ENCODE data around the gene CFAP73.
"Not testable (repeated sequence)": the region's sequence is repeated elsewhere in the genome, so short reads cannot be mapped to it uniquely, and the experiment has no call there.

CFAP73 gene

DNA sequence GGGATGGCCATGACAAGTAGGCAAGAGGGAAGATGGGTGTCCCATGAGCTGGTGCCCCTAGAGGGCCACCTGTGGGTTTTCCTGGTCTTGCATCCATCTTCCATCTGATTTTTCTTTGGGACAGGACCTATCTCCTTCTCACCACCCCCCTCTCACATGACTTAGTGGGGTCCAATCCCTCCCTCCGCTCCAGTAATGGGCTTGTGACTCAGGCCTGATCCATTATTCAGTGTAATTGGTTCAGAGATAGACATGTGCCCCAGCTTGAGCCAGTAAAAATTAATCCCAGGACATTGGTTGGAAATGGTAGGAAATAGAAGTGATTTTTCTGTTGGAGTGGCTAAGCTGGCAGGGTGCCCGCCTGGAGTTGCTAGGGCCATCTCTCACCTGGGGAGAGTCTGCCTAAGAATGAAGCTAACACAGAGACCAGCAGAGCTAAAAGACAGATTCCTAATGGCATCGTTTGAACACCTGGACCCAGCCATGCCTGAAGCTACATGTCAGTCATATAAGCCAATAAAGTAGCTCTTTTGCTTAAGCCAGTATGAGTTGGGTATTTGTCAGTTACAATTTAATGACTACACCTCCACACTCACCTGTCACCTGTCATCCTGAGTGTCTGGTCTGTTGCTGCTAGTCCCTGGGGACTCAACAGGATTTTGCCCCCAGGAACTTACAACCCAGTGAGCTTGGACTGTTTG lies 28.7 kb upstream of the CFAP73 start:
- DNase-seq, result peak; percentile 72

DNA sequence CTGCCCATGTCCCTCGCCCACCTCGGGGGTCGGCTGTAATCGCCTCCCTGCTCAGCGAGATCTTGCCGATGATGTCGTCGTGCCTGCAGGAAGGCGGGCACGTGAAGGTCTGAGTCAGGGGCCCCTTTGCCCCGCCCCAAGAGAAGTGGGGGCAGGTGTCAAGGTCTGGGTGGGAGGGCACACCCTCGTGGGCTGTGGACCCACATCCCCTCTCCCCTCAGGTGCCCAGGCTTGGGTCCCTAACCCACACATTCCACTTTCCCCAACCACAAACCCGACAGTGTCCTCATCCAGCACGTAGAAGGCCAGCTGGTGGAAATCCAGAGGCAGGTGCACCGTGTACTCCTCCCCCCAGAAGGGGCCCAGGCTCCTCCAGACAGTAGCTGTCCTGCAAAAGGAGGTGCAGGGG lies 21.7 kb upstream of the CFAP73 start:
- DNase-seq, result no peak

DNA sequence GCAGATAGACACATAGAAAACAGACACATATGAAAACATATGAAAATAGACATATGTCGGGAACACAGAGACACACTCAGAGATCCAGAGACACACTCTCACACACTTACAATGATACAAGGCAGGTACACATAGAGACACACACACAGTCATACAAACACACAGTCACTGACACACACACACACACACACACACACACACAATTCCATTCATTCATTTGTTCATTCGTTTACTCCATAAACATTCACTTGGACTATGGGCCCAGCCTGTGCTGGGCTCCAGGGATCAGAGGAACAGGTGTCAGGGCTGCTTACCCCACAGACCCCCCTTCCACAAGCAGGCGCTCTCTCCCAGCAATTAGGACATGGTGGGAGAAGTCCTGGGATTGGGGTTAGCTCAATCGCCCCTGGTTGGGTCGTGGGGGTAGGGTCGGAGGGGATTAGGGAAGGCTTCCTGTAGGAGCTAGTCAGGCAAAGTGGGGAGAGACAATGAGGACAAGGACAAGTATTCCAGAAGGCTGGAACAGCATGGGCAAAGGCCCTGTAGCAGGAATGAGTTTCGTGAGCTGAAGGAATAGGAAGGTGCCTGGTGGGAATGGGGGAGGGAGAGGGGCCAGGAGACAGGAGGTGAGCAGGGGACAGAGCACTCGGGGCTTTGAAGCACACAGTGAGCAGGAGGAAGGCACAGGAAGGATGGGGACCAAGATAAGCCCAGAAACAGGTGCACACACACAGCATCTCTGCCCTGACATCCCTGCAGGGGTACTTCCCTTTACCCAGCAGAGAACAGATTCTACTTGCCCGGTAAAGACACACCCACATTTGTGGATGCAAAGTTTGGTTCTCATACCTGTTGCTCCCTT lies 20.5 kb upstream of the CFAP73 start:
- DNase-seq, result no peak

DNA sequence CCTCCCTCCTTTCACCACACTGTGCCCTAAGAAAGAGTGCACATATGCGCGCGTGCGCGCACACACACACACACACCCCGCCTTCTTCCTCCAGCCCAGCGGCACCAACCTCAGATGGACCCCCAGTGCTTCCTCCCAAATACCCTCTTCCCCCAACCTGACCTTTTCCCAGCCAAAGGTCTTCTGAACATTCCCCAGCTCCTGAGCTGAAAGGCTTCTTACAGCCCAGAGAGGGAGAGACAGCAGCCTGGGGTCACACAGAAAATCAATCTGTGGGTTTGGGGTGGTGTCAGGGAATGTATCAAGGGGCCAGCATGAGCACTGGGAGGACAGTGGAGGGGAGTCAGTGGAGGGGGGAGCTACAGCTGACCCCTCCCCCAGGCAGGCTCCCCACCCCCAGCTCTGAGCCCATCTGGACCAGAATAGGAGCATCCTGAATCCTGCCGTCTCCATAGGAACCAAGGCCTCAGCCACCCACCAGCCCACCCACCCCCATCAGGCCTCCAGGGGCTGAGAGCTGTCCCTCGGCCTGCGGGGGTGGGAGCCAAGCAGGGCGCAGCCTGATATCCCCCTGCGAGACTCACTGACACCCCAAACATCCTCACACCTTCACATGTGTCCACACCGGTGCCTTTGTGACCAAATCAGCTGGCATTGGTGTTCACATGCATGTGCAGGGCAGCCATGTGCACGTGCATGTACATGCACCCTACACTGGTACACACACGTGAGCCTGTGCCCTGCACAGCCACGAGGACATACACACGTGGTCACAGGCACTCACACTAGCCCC lies 19.7 kb upstream of the CFAP73 start:
- DNase-seq, result no peak

DNA sequence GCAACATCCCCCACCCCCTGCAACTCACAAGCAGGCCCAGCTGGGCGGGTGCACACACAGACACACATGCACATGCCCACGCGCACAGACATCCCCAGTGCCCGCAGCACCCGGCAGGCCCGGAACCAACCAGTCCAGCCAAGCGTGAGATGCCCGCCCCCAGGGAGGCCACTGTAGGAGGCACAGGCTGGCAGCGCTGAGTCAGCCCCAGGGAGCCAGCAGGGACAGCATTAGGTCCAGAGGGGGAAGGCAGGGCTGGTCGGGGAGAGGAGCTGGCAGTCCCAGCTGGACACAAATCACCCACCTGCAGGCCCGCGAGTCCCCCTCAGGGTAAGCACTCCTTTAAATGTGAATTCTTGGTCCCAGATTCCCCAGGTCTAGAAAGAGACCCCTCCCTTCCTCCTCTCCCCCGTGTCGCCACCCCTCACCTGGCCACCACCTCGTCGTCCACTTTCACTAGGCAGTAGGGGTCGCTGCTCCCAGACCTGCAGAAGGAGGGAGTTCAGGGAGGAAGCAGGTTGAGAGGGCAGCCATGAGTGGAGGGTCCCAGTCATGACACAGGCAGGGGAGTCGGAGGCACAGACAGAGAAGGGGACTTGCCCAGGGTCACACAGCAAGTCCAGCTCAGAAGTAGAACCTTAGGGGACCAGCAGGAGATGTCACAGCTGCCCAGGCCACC lies 18.9 kb upstream of the CFAP73 start:
- no peak for DNase-seq

DNA sequence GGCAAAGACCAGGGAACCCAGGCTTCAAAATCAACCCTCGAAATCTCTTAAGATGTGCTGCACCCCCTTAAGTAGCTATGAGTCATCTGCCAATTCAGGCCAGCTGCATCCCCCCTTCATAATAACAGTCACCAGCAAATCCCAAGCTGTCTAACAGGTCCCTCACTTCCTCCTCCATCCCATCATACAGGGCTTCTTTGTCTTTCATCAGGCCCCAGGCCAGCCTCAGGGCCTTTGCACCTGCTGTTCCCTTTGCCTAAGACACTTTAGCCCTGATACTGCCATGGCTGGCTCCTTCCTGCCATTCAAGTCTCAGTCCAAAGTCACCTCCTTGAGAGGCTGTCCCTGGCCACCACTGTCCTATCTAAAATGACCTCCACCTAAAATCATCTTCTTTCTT lies 18.0 kb upstream of the CFAP73 start:
- DNase-seq, result no peak

DNA sequence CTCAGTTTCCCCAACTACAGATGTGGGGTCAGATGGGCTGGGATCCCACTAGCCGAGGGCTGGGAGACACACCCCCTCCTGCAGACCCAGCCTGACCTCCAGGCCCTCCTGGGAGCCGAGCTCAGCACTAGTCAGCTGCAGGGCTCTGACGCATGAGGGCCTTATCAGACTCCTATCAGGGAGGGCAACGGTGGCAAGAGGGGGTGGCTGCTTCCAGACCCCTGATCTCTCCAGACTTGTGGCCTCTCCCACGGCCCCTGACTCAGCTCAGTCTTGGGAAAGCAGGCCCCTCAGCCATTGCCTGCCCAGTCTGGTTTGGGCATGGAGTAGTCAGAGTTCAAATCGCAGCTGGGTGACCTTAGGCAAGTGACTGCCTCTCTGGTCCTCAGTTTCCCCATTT lies 16.5 kb upstream of the CFAP73 start:
- no peak for DNase-seq

DNA sequence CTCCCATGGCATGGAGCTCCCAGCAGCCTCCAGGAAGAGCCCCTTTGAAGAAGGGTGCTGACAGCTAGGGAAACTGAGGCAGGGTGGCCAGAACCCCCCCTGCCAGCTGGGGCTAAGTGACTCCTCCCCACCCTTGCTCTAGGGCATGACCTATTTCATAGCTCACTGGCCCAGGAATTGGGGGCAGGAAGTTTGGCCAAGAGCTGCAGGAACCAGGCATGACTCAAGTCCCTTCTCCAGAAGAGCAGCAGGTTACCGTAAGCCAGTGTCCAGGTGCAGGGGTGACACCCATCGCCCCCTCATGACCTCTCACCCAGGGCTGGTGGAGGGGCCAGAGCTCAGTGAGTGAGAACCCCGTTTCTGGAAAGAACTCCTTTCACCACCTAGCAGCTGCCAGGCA lies 15.9 kb upstream of the CFAP73 start:
- no peak for DNase-seq

DNA sequence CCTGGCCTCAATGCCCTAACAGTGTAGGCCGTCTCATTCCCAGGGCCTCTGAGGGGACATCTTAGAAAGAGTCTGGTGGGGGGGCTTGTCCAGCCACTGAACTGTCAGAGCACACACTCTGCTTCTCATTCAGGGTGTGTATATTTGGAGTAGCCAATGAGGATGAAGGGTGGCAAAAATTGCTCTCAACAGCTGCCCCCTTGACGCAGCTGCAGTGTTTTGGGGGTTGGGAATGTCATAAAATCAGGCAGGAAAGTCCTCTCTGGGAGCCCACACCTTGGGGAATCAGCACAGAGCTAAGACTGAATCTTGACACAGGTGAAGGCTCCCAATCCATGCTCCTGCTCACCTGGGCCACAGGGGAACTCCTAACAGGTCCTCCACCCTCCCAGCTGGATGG lies 15.5 kb upstream of the CFAP73 start:
- no peak for DNase-seq

DNA sequence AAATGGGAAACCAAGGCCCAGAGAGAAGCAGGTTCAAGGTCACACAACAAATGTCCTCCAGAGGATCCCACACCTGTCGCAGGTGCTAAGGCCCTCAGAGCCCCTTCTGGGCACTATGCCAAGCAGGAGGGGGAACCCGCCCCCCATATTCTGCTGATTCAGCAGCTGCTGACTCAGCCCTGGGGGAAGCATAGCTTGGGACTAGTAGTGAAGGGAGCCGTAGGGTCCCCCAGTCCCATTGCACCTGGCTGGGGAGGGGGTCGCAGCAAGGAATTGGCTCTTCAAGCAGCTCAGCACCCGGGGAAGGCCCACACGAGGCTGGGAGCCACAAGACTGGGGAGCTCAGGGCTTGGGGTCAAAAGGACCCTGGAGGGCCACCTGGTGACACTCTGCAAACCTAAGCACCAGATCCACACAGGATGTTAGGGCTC lies 15.0 kb upstream of the CFAP73 start:
- peak; percentile 33 for DNase-seq

DNA sequence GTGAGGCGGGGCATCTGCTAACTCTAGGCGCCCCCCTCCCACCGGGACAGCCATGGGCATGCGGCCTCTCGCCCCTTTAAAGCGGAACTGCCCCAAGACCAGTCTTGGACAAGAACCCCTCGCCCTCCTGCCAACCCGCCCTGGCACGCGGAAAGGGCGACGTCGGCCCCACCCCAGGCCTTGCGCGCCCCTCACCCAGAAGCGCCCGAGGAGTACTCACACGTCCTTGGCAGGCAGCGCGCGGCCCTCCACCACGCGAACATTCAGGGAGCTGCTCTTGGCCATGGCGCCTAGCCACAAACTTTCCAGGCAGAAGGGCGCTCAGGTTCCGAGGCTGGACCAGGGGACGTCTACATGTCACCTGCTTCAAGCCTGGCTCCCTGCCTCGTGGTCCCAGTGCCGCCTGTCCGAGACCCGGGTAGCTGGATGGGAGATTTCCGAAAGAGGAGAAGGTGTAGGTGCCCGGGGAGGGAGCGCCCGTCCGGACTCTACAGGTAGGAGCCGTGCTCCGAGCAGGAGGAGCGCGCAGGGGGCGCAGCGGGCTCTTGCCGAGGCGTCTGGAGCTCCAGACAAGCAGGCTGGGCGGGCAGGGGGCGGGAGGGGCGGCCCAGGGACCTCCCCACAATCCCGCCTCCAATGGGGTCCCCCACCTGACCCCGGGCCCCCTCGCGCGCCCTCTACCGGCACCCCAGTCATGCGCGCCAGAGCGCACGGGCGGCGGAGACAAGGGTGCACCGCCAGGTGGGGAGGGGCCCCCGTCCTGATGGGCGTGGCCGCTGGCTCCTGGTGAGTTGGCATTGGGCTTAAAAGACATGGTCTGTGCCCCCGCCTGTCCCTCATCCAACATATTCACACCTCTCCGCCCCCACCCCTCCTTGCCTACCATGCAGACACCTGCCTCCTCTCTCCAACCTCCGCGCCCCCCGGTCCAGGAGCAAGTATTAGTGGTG lies 14.1 kb upstream of the CFAP73 start, which contains the start of gene RASAL1:
Gene RASAL1, minus strand, starts transcription at position 584 of the 950 bp plus-strand sequence. Its CDS starts 299 bp downstream, at position 285.
- peak; percentile 90 for DNase-seq

DNA sequence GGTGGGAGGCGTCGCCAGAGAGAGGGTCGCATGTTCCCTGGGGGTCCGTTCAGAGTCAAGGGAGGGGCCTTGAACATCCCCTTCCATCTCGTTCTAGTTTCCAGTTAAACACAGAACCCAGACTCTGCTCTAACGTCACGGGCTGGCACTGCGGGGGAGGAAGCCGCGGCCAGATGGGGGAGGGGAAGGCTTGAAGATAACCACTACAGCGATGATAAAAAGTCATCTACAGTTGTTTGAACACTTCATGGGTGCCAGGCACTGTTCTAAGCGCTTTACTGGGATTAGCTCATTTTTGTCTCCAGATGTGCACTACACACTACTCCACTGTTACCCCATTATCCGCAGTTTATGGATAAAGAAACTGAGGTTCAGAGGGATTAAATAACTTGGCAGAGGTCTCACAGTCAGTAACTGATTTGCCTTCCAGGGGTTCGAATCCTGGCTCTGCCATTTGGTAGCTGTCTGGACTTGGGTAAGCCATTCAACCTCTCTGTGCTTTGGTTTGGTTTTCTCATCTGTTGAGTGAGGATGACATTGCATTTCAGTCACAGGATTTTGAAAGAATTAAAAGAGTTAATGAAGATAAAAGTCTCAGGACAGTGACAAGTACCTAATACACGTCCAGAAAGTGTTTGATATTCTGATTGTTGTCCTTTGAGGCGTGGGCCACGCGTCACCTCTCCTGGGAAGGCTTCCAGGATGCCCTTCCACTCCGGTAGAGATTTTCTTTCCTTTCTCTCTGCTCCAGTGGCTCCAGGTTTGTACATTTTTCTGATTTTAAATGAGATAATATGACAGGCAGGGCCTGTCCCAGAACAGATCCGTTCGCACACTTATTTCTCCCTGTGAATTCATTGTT lies 13.2 kb upstream of the CFAP73 start:
- peak; percentile 40 for DNase-seq

DNA sequence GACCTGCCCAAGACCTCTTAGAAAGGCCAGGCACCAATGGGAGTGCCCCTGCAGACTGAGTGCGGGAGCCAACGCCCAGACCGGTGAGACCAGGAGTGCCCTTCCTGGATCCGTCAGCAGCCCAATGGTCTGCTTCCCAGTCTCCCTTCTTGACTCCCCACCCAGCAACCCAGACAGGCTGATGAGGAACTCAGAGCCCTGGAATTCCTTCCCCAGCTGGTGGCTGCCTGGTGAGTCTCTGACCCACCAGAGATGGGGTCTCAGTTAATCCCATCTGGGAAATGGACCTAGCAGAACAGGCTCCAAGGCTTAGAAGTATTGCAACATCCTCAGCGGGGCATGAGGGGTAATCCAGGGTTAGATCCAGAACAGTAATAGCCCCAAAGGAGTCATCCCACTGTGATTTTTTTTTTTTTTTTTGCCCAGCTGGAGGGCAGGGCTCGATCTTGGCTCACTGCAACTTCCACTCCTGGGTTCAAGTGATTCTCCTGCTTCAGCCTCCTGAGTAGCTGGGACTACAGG lies 12.5 kb upstream of the CFAP73 start:
- DNase-seq, result no peak

DNA sequence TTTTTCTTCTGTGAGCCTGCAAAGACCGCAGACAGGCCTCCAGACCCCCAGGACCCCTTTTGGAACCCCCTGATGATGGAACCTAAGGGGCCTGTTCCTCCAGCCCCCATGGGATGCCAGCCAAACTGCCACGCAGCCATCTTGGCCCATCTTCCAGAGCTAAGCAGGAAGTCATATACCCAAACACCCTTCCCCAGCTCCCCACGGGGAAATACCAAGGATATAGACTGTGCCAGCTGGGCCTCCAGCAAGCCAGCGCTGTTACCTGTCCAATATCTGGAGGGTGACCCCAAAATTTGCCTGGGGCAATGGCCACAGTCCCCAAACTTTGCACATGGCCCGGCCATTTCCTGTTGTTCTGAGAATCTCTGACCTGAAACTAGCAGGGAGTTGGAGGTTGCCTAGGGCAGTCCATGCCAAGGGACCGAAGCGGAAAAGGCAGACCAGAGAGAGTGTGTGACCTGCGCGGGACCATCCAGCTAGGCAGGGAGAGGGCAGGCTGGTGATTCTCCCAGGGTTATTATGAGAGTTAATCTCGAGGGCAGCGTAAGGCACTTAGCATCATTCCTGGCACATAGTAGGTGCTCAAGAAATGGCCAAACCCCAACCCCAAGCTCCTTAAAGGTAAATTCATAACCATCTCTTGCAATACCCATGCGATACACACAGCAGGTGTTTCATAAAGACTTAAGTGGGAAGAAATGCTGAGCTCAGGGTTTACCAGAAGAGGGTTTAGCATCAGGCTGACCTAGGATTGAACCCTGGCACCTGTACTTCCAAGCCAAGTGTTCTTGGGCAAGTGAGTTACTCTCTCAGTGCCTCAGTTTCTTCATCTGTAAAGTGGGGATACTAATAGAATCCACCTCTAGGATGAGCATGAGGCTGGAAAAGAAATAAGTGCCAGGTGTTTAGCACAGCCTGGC lies 11.4 kb upstream of the CFAP73 start:
- no peak for DNase-seq

DNA sequence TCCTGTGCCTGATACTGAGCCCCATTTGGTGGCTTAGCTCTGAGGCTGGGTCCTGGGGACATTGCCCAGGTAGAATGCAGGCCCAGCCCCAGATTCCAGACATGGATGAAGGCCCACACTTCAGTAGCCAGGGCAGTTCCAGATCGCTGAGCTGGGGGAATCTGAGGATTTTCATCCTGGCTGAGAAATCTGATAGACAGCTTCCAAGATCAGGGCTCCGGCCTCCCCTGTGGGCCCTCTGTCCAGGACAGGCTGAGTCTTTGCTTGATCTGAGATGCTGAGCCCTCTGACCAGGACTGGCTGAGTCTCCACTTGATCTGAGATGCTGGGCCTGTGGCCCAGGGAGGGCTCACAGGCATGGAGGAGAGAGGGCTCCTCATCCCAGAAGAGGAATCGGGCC lies 10.7 kb upstream of the CFAP73 start:
- DNase-seq, result no peak

DNA sequence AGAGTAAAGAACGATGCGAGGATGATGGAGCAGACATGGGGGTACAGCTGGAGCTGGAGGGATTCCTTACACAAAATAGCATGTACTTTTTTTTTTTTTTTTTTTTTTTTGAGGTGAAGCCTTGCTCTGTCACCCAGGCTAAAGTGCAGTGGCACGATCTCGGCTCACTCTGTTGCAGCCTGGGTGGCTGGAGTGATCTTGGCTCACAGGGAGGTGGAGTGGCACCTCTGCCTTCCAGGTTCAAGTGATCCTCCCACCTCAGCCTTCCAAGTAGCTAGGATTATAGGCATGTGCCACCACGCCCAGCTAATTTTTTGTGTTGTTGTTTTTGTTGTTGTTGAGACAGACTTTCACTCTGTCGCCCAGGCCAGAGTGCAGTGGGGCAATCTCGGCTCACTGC lies 8.8 kb upstream of the CFAP73 start:
- no peak for DNase-seq

DNA sequence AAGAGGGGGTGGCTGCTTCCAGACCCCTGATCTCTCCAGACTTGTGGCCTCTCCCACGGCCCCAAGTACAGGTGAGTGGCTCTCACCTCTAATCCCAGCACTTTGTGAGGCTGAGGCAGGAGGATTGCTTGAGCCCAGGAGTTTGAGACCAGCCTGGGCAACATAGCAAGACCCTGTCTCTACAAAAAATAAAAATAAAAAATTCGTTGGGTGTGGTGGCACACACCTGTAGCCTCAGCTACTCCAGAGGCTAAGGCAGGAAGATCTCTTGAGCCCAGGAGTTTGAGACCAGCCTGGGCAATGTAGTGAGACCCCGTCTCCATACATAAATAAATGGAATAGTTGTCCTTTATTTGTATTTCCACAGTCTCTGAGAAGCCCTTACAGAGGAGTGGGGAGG lies 7.8 kb upstream of the CFAP73 start:
- not testable (repeated sequence) for DNase-seq

DNA sequence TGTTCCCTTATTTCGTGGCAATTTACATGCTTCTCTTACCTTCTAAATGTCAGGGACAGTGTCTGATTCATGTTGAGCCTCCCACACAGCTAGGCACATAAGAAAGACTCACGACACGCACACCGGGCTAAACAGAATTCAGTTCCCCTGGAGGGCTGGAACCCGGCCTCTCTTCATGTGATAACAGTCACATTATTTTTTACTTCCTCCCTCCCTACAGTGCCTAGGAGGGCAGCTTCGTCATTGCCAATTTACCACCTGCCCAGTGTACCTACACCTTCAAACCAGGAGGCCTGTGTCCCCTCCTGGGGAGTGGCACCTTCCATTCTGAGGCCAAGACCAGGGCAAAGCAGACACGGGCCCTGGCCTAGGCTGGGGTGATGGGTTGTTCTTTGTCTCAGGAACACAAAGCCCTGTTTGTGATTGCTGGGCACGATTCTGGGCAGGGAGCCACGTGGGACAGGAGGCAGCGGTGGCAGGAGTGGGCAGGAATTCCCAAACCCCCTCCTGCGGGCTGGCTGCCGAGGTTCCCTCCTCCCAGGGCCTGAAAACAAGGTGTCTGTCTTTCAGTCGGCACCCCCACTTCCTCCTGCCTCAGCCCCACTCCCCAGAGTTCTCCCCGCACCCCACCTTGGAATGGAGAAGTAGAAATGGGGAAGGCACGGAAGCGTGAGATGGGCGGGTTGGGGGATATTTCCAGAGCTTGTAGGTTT lies 7.2 kb upstream of the CFAP73 start:
- DNase-seq, result no peak

Measured in NCI-H146 (cell line).